ENCODE measurements around the gene KNDC1.
"Not testable (repeated sequence)": the region's sequence is repeated elsewhere in the genome, so short reads cannot be mapped to it uniquely, and the experiment has no call there.

The KNDC1 gene

GRCh38 chr10:133226251-133226808, 66.3 kb downstream of the KNDC1 start:
- DNase-seq, result no peak

GRCh38 chr10:133227256-133227655, 67.2 kb downstream of the KNDC1 start:
- DNase-seq, result no peak

DNA sequence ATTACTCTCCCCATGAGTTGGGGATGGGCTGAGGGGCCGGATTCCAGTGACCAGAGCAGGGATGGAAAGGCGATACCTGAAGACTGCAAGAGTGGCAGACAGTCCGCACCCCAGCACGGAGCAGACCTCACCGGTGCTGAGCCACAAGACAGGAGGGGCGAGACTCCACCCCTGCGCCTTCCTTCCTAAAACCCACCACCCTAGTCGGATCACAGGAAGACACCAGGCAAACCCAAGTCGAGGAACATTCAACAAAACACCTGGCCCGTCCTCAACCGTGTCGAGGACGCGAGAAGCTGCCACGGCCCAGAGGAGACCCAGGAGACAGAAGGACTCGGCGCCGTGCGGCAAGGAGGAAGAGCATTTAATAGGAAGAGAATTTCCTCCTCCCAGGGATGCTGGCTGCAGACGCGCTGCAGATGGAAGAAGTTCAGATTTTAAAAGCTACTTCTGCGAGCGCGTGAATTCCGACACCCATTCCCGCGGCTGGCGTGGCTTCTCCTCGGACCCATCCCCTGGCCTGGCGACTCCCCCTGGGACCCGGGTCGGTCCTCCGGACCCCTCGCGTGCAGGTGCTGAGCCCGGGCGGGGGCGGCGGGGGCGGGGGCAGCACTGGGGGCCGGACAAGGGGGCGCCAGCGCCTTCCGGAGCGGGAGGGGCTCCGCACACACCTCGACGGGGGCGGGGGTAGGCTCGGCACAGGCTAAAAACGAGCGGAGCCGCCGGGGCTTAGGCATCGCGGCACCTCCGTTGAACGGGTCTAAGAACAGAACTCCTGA, 69.4 kb downstream of the KNDC1 start:
- DNase-seq, result no peak

DNA sequence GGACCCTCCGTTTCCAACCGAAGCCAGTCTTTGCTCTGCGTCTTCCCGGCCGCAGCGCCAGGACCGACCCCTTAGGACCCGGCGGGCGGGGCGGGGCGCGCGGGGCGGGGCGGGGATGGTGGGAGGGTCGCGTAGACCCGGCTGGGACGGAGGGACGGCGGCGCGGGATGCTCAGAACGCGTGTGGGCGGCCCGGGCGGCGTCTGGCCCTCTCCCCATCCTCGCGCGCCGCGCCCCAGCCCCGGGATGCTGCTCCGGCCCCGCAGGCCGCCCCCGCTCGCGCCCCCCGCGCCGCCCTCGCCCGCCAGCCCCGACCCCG, 70.0 kb downstream of the KNDC1 start, which contains the start of gene UTF1:
UTF1 (plus strand) TSS at position 174 of the 318 bp plus-strand sequence; CDS start at position 246, 72 bp downstream.
- no peak for DNase-seq

DNA sequence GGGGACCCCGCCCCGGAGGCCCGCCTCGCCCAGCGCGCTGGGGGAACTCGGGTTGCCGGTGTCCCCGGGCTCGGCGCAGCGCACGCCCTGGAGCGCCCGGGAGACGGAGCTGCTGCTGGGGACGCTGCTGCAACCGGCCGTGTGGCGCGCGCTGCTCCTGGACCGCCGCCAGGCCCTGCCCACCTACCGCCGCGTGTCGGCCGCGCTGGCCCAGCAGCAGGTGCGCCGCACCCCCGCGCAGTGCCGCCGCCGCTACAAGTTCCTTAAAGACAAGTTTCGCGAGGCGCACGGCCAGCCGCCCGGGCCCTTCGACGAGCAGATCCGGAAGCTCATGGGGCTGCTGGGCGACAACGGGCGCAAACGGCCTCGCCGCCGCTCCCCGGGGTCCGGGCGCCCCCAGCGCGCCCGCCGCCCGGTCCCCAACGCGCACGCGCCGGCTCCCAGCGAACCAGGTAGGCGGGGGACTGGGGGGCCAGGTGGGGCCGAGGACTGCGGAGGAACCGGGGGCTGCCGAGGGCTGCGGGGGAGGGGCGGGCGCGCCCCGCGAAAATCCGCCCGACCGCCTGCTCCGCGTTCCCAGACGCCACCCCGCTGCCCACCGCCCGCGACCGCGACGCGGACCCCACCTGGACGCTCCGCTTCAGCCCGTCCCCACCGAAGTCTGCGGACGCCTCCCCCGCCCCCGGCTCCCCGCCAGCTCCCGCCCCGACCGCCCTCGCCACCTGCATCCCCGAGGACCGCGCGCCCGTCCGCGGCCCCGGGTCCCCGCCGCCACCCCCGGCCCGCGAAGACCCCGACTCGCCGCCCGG, 70.6 kb downstream of the KNDC1 start:
- DNase-seq, result no peak

DNA sequence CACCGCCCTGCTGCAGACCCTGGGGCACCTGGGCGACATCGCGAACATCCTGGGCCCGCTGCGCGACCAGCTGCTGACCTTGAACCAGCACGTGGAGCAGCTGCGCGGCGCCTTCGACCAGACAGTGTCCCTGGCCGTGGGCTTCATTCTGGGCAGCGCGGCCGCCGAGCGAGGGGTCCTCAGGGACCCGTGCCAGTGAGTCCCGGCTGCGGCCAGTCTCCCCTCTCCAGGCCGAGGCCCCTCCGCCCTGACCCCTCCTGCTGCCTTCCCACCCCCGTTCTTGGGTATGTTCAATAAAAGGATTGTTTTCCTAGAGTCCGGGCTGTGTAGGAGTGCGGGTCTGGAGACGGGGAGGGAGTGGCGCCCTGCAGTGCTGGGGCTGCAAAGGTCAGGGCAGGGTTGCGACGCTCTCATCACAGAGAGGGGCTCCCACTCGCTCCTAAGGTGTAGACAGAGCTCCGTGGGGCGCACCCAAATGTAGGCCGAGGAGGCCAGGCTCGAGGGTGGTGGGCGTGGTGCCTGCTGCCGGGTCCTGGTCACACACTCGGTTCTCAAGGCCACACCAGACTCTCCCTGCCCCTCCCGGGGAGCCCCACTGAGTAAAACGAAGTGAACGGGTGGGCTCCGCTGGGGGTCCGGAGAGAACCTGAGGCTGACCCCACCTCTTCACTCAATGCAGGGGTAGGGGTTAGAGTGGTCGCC, 71.4 kb downstream of the KNDC1 start:
- no peak for DNase-seq

- no peak for DNase-seq
These were observed 72.0 kb downstream of the KNDC1 start for GRCh38 chr10:133231946-133232574.

DNA sequence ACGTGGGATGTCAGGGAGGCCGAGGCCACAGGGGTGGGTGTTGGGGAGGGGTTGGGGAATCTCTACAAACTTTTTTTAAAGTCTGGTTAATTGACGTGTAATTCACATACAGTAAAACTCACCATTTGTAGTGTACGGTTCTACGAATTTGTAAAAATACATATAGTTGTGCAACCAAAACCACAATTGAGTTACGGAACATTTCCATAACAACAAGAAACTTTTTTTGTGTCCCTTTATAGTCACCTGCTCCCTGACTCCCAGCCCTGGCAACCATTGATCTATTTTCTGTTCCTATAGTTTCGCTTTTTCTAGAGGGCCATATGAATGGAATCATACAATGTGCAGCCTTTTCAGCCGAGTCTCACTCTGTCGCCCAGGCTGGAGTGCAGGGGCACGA, 74.8 kb downstream of the KNDC1 start:
- not testable (repeated sequence) for DNase-seq

GRCh38 chr10:133235265-133235855, 75.3 kb downstream of the KNDC1 start:
- DNase-seq, result no peak

DNA sequence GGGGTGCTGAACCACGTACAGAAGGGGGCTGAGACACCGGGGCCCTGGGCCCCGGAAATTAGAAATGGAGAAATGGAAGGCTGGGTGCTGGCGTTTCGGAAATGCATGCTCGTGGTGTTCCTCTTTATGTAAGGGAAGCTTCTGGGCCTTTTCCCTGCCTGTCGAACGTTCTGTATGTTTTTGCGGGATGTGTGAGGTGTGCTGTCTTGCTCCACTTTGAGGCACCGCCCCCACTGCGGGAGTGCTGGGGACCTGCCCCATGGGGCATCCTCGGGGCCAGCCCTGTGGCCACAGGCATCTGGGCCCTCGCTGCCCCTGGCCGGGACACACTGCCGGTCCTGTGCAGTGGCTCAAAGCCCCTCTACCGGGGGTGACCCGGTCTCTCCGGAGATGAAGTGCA, 75.9 kb downstream of the KNDC1 start:
- DNase-seq, result no peak

GRCh38 chr10:133236401-133237240, 76.6 kb downstream of the KNDC1 start:
- no peak for DNase-seq

GRCh38 chr10:133237241-133237587, 77.2 kb downstream of the KNDC1 start:
- no peak for DNase-seq

DNA sequence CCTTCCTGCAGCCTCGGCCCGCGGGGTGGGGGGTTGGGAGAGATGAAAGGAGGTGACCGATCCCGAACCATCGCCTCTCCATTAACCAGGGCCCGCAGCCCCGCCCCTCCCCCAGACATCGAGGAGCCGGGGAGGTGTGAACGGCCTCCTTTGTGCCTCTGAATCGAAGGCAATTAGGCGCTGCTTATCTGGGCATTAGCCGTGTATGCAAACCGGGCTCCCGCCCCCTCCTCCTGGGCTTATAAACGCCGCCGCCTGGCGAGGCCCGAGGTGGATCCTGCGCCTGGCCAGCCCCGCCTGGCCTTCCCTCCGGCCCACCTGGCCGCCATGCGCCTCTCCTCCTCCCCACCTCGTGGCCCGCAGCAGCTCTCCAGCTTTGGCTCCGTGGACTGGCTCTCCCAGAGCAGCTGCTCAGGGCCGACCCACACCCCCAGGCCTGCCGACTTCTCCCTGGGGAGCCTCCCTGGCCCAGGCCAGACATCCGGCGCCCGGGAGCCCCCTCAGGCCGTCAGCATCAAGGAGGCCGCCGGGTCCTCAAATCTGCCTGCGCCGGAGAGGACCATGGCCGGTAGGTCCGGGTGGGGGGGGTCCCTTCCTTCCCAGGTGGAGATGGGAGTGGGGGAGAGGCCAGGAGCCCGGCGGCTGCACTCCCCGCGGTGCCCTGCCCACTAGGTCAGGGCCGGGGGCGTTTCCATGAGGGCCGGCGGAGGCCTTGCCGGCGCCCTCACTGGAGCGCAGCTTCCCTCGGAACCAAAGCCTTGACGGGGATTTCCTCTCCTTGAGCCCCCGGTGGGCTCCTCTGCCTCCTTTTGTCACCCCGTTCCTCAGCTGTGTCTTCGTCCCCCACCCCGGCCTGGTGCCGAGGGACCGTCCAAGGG, 77.8 kb downstream of the KNDC1 start, which contains the start of gene VENTX:
VENTX (plus strand) TSS at position 268 of the 878 bp plus-strand sequence; CDS start at position 328, 60 bp downstream.
- no peak for DNase-seq

DNA sequence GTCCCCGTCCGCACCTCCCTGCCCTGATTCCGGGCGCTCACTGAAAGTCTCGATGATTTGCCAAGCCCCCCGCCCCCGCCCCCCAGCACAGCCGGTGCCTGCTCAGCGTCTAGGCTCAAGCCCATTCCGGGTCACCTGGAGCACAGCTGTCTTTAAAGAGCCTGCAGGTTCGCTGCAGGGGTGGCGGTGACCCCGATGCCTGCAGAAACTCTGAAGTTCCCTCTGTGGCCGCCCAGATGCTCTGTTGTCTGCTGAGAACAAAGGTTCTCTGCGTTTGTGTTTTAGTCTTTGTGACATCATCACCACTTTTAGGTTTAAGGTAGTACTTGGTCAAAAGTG, 78.4 kb downstream of the KNDC1 start:
- no peak for DNase-seq

DNA sequence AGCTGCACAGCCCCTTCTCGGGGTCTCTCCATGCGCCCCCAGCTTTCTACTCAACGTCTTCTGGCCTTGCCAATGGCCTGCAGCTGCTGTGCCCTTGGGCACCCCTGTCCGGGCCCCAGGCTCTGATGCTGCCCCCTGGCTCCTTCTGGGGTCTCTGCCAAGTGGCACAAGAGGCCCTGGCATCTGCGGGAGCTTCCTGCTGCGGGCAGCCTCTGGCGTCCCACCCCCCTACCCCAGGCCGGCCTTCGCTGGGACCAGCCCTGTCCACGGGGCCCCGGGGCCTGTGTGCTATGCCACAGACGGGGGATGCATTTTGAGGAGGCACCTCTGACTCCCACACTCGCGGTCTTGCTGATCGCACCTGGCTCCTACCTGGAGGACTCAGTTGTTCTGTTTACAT, 80.0 kb downstream of the KNDC1 start:
- no peak for DNase-seq

DNA sequence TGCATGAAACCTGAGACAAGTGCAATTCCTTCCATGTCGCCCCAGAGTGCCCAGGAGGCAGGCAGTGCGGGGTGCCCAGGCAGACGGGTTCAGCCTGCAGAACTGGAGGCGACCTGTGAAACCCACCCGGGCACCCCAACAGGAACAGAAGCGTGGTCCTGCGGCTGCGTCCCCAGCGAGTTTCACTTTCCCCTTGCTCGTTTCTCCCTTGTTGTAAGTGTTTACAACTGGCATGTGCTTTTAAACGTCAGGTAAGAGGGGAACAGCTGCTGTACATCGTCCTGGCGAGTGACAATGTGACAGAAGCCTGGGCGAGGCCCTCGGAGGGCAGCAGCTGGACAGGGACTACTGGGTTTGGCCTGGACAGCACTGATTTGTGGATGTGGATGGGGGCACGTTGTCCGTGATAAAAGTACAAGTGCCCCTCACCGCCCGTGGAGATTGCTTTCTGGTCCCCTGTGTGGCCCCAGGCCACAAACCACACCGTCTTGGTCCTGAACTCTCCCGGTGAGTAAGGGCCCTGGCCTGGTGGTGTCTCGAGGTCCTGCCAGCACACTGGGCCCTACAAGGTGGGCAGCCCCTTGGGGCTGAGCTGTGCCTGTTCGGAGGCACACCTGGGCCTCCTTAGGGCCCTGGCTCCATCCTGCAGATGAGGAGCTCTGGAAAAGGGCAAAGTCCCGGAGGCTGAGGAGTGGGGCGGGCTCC, 81.6 kb downstream of the KNDC1 start:
- DNase-seq, result no peak

- DNase-seq, result no peak
These were observed 82.8 kb downstream of the KNDC1 start for GRCh38 chr10:133242611-133243356.

- DNase-seq, result no peak
These were observed 83.6 kb downstream of the KNDC1 start for GRCh38 chr10:133243593-133243992.

Data from activated effector memory CD4-positive, alpha-beta T cell treated with Interleukin-2 at 50 U/mL for 16 hours (primary cell).